Mucosa of stomach (tissue), 1 donor: ENCODE results near the gene ZNF730.
"Not testable (repeated sequence)": the region's sequence is repeated elsewhere in the genome, so short reads cannot be mapped to it uniquely, and the experiment has no call there.

ENCODE experiments used
- H3K27me3 ChIP-seq: one replicate; pipeline ENCODE4 v1.7.0; 2013; ENCODE audit warnings: mild to moderate bottlenecking, low read length; ENCODE audit not compliant: control insufficient read depth, insufficient read depth
- H3K36me3 ChIP-seq: one replicate; pipeline ENCODE4 v1.7.0; 2013; ENCODE audit warnings: low read length; ENCODE audit not compliant: control insufficient read depth, insufficient read depth
- H3K4me1 ChIP-seq: one replicate; pipeline ENCODE4 v1.7.0; 2013; ENCODE audit warnings: mild to moderate bottlenecking, low read length; ENCODE audit not compliant: control insufficient read depth, insufficient read depth
- H3K4me3 ChIP-seq: one replicate; pipeline ENCODE4 v1.7.0; 2013; ENCODE audit warnings: low read length
- H3K9ac ChIP-seq: one replicate; pipeline ENCODE4 v1.7.0; 2013; ENCODE audit warnings: mild to moderate bottlenecking, low read length, moderate library complexity
- H3K9me3 ChIP-seq: one replicate; pipeline ENCODE4 v1.7.0; 2013; ENCODE audit warnings: mild to moderate bottlenecking, low read length, moderate library complexity; ENCODE audit not compliant: control insufficient read depth
- donor health status: Pancreatic carcinoma.

The ZNF730 gene

GRCh38 chr19:23134211-23134610 lies 17.4 kb downstream of the ZNF730 start:
- H3K36me3 ChIP-seq, H3K27me3 ChIP-seq, H3K4me1 ChIP-seq, H3K4me3 ChIP-seq, H3K9me3 ChIP-seq, H3K9ac ChIP-seq: not testable (repeated sequence)

DNA sequence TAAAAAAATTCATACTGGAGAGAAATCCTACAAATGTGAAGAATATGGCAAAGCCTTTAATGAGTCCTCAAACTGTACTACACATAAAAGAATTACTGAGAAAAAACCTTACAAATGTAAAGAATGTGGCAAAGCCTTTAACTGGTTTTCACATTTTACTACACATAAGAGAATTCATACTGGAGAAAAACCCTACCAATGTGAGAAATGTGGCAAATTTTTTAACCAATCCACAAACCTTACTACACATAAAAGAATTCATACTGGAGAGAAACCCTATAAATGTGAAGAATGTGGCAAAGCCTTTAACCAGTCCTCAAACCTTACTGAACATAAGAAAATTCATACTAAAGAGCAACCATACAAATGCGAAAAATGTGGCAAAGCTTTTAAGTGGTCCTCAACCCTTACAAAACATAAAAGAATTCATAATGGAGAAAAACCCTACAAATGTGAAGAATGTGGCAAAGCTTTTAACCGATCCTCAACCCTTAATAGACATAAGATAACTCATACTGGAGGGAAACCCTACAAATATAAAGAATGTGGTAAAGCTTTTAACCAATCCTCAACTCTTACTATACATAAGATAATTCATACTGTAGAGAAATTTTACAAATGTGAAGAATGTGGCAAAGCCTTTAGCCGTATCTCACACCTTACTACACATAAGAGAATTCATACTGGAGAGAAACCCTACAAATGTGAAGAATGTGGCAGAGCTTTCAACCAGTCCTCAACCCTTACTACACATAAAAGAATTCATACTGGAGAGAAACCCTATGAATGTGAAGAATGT lies 29.0 kb downstream of the ZNF730 start:
- H3K9ac ChIP-seq = no peak overlapping the region
- H3K4me1 ChIP-seq = no peaks in the 10 kb centered on the region
- H3K27me3 ChIP-seq = no peaks in the 10 kb centered on the region
- no peaks in the 10 kb centered on the region for H3K9me3 ChIP-seq
- H3K36me3 ChIP-seq = no peaks in the 10 kb centered on the region
- H3K4me3 ChIP-seq = no peak overlapping the region

DNA sequence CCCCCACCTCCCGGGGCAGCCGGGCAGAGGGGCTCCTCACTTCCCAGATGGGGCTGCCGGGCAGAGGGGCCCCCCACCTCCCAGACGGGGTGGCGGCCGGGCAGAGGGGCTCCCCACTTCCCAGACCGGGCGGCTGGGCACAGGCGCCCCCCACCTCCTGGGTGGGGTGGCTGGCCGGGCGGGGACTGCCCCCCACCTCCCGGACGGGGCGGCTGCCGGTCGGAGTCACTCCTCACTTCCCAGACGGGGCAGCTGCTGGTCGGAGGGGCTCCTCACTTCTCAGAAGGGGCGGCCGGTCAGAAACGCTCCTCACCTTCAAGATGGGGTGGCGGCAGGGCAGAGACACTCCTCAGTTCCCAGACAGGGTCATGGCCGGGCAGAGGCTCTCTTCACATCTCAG lies 43.9 kb downstream of the ZNF730 start:
- Histone ChIP-seq H3K4me1 (no peaks in the 10 kb centered on the region), H3K27me3 (no peaks in the 10 kb centered on the region), H3K9me3 (no peaks in the 10 kb centered on the region), H3K36me3 (no peaks in the 10 kb centered on the region), H3K9ac (no peak overlapping the region), H3K4me3 (no peak overlapping the region)

GRCh38 chr19:23168286-23168685 lies 51.5 kb downstream of the ZNF730 start:
- not testable (repeated sequence) for H3K27me3 ChIP-seq, H3K9ac ChIP-seq, H3K36me3 ChIP-seq, H3K9me3 ChIP-seq, H3K4me1 ChIP-seq, H3K4me3 ChIP-seq

DNA sequence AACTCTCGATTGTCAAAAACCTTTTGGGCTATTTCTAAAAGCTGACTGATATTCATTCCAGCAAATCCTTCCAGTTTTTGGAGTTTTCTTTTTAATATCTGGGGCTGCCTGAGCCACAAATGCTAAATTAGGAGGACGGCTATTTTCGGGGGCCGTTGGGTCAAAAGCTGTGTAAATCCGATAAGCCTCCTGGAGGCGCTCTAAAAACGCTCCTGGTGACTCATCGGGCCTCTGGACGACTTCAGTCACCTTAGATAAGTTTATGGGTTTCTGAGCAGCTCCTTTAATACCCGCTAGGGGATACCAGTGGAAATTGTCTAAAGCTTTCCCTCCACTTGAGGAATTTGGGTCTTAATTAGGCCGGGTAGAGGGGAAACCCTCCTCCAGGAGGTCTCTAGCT lies 66.4 kb downstream of the ZNF730 start:
- Histone ChIP-seq H3K9me3 (no peaks in the 10 kb centered on the region), H3K9ac (no peak overlapping the region), H3K36me3 (no peaks in the 10 kb centered on the region), H3K27me3 (no peaks in the 10 kb centered on the region), H3K4me3 (no peak overlapping the region), H3K4me1 (no peaks in the 10 kb centered on the region)

- Histone ChIP-seq H3K9ac (no peak overlapping the region), H3K36me3 (no peaks in the 10 kb centered on the region), H3K4me1 (no peaks in the 10 kb centered on the region), H3K4me3 (no peak overlapping the region), H3K9me3 (no peaks in the 10 kb centered on the region), H3K27me3 (no peaks in the 10 kb centered on the region)
Observed at GRCh38 chr19:23190341-23190740, 73.5 kb downstream of the ZNF730 start.
